ENCODE measurements around the gene SUPT6H. TPM values are rescaled to one million over a fixed set of nuclear protein-coding genes. Genes with fewer than 3 reads are reported as not detected.

Gene SUPT6H
- total and polyA plus RNA-seq, 9 of the 15 experiments (the other 6 are each of a cell fraction or from before 2014, with no cell fraction given), result 1.7 to 77.7 (median 49.2) TPM

DNA sequence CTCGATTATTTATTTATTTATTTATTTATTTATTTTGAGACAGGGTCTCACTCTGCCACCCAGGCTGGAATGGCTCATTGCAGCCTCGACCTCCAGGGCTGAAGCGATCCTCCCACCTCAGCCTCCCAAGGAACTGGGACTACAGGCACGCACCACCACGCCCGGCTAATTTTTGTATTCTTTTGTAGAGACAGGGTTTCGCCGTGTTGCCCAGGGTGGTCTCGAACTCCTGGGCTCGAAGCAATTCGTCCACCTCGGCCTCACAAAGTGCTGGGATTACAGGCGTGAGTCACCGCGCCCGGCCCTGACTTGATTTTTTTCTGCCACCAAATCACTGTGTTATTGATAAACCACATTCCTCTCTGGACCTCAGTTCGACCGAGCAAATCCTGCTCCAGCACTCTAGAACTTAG lies 57.0 kb downstream of the SUPT6H start (continued):
- TF ChIP-seq, protein P1, sequence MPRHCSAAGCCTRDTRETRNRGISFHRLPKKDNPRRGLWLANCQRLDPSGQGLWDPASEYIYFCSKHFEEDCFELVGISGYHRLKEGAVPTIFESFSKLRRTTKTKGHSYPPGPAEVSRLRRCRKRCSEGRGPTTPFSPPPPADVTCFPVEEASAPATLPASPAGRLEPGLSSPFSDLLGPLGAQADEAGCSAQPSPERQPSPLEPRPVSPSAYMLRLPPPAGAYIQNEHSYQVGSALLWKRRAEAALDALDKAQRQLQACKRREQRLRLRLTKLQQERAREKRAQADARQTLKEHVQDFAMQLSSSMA (CRISPR knock-in tag; IDR thresholded peaks at IDR 0.05), result 0 out of 2 replicates have a peak, but pooled peaks have one; percentile 45
- no peak for TF ChIP-seq ETS2 (tag; IDR thresholded peaks at IDR 0.05; ENCODE audit: borderline replicate concordance, poor library complexity, severe bottlenecking)
- peak; percentile 80; the same call in 1 of the 2 replicates for TF ChIP-seq TARDBP (IDR thresholded peaks at IDR 0.05)
- no peak for TF ChIP-seq CEBPG (CRISPR knock-in tag; IDR thresholded peaks at IDR 0.05)
- no peak for TF ChIP-seq CEBPG (tag; conservative IDR thresholded peaks at IDR 0.05 in 1 of 2, IDR thresholded peaks at IDR 0.05 in 1 of 2)
- TF ChIP-seq DPF2 (IDR thresholded peaks at IDR 0.05), result peak; percentile 80
- no peak for TF ChIP-seq GATAD2B (IDR thresholded peaks at IDR 0.05; ENCODE audit: borderline replicate concordance)
- TF ChIP-seq, protein P2, sequence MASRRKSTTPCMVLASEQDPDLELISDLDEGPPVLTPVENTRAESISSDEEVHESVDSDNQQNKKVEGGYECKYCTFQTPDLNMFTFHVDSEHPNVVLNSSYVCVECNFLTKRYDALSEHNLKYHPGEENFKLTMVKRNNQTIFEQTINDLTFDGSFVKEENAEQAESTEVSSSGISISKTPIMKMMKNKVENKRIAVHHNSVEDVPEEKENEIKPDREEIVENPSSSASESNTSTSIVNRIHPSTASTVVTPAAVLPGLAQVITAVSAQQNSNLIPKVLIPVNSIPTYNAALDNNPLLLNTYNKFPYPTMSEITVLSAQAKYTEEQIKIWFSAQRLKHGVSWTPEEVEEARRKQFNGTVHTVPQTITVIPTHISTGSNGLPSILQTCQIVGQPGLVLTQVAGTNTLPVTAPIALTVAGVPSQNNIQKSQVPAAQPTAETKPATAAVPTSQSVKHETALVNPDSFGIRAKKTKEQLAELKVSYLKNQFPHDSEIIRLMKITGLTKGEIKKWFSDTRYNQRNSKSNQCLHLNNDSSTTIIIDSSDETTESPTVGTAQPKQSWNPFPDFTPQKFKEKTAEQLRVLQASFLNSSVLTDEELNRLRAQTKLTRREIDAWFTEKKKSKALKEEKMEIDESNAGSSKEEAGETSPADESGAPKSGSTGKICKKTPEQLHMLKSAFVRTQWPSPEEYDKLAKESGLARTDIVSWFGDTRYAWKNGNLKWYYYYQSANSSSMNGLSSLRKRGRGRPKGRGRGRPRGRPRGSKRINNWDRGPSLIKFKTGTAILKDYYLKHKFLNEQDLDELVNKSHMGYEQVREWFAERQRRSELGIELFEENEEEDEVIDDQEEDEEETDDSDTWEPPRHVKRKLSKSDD (conservative IDR thresholded peaks at IDR 0.05; ENCODE audit: low read length), result no peak
- no peak; the same call in 1 of the 2 replicates for TF ChIP-seq ZBTB40 (IDR thresholded peaks at IDR 0.05)
- no peak for TF ChIP-seq ZBTB40 (CRISPR knock-in tag; IDR thresholded peaks at IDR 0.05)
- TF ChIP-seq ZNF12 (CRISPR knock-in tag; IDR thresholded peaks at IDR 0.05), result no peak
- TF ChIP-seq ZBTB9 (CRISPR knock-in tag; IDR thresholded peaks at IDR 0.05), result no peak
- TF ChIP-seq CBFB (CRISPR knock-in tag; IDR thresholded peaks at IDR 0.05), result peak; percentile 83

Measured in K562 (cell line).